Measurements from ENCODE around the gene GGACT.

DNA sequence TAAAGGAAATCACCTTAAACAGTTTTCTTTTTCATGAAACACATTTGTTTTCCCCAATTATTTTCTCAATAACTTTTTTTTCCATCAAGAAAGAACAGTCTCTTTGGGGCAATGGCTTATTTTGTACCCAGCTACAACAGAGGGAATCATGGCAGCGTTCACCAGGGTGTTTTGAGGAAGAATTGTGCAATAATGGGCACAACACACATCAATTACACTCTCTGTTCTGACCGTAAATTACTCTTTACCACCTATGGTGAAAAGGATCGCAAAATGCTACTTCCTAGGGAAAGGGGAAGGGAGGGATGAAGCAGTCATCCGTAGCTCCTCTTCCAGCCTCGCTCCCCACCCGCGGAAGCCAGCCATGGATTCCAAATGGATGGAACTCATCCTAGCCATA lies 47.4 kb upstream of the GGACT start:
- no peak for TF ChIP-seq POLR2A (IDR thresholded peaks at IDR 0.05; ENCODE audit: control extremely low read depth in 1 of 2, low read depth in 2 of 2, low read length in 2 of 2)
- no peak for TF ChIP-seq EZH2 (IDR thresholded peaks at IDR 0.05; ENCODE audit: low read depth, low read length, severe bottlenecking)
- TF ChIP-seq POLR2AphosphoS5 (IDR thresholded peaks at IDR 0.05; ENCODE audit: low read depth, low read length), result no peak
- TF ChIP-seq, protein P1, sequence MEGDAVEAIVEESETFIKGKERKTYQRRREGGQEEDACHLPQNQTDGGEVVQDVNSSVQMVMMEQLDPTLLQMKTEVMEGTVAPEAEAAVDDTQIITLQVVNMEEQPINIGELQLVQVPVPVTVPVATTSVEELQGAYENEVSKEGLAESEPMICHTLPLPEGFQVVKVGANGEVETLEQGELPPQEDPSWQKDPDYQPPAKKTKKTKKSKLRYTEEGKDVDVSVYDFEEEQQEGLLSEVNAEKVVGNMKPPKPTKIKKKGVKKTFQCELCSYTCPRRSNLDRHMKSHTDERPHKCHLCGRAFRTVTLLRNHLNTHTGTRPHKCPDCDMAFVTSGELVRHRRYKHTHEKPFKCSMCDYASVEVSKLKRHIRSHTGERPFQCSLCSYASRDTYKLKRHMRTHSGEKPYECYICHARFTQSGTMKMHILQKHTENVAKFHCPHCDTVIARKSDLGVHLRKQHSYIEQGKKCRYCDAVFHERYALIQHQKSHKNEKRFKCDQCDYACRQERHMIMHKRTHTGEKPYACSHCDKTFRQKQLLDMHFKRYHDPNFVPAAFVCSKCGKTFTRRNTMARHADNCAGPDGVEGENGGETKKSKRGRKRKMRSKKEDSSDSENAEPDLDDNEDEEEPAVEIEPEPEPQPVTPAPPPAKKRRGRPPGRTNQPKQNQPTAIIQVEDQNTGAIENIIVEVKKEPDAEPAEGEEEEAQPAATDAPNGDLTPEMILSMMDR (IDR thresholded peaks at IDR 0.05; ENCODE audit: control extremely low read depth in 1 of 3, insufficient read depth in 1 of 3, low read depth in 1 of 3, low read length in 3 of 3), result no peak
- TF ChIP-seq, protein P2, sequence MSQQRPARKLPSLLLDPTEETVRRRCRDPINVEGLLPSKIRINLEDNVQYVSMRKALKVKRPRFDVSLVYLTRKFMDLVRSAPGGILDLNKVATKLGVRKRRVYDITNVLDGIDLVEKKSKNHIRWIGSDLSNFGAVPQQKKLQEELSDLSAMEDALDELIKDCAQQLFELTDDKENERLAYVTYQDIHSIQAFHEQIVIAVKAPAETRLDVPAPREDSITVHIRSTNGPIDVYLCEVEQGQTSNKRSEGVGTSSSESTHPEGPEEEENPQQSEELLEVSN (IDR thresholded peaks at IDR 0.05), result no peak
- no peak for TF ChIP-seq SUZ12 (IDR thresholded peaks at IDR 0.05; ENCODE audit: low read length)
- no peak for TF ChIP-seq RFX5 (IDR thresholded peaks at IDR 0.05; ENCODE audit: borderline replicate concordance, low read depth, low read length)
- TF ChIP-seq HDAC2 (IDR thresholded peaks at IDR 0.05; ENCODE audit: borderline replicate concordance in 1 of 2, low read depth in 2 of 2, low read length in 2 of 2), result no peak
- TF ChIP-seq CREB1 (IDR thresholded peaks at IDR 0.05), result no peak

Data from H1 (cell line).